ENCODE data around the gene FOXL2NB.
A peak's percentile ranks its signal among the peaks of the same experiment; 100 is the strongest.

DNA sequence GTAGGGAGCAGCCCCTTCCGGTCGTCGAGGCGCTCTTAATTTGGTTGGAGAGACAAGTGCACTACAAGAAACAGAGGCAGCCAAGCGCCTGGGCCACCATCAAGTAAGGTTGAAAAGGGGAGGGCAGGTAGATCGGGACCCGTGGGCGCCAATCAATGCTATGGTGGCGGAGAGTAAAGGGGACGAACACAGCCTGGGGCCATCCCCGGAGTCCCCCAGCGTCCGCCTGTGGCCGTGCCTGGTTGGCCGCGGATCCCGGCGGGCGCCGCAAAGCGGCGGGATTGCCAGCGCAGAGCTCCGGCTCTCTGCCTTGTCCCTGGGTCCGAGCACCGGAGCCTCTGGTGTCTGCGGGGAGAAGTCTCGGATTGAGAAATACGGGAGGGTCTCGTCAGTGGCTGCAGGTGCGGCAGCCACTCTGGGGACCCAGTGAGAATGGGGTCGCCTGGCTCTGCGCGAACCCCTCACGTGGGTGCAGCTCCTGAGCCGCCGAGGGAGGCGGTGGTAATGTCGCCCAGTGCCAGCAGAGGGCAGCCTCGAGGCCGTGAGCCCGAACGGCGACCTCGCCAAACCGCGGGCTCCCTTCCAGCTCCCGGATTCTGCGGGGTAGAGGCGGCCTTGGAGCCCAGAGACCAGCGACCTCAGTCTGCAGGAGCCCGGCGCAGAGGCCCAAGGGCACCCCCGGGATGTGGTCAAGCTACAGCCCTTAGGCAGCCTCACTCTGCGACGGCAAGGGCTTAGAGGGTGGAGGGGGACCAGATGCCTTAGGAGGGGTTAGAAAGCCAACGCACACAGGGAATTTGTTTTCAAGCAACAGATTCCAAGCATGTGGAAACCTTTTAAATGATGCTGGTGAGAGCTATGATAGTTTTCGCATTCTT lies 10.9 kb upstream of the FOXL2NB start:
- TF ChIP-seq, protein P1, sequence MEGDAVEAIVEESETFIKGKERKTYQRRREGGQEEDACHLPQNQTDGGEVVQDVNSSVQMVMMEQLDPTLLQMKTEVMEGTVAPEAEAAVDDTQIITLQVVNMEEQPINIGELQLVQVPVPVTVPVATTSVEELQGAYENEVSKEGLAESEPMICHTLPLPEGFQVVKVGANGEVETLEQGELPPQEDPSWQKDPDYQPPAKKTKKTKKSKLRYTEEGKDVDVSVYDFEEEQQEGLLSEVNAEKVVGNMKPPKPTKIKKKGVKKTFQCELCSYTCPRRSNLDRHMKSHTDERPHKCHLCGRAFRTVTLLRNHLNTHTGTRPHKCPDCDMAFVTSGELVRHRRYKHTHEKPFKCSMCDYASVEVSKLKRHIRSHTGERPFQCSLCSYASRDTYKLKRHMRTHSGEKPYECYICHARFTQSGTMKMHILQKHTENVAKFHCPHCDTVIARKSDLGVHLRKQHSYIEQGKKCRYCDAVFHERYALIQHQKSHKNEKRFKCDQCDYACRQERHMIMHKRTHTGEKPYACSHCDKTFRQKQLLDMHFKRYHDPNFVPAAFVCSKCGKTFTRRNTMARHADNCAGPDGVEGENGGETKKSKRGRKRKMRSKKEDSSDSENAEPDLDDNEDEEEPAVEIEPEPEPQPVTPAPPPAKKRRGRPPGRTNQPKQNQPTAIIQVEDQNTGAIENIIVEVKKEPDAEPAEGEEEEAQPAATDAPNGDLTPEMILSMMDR (IDR thresholded peaks at IDR 0.05; ENCODE audit: low read depth, low read length, poor library complexity, severe bottlenecking), result peak; percentile 74
- no peak for TF ChIP-seq EZH2phosphoT487 (IDR thresholded peaks at IDR 0.05; ENCODE audit: borderline replicate concordance, low read length)
